Cardiac fibroblast (primary cell): Measurements from ENCODE around the gene AGBL4.

Experiments
- DNase-seq, 2 donors: peaks; one replicate each; pipeline versions ENCODE4 v3.0.0 to v3.0.0-alpha.2; 2010; ENCODE audit warnings: low read depth in 2 of 2
- H3K4me3 ChIP-seq, 2 donors: replicated peaks in 1 of 2; 1 replicate in 1 of 2; 2 replicates in 1 of 2; pipeline ENCODE4 v1.5.1; 2011; ENCODE audit warnings: low read depth in 2 of 2, low read length in 2 of 2, mild to moderate bottlenecking in 2 of 2, moderate library complexity in 1 of 2
- CTCF ChIP-seq: IDR thresholded peaks from one replicate; pipeline ENCODE4 v1.5.1; 2011; ENCODE audit warnings: low read depth, mild to moderate bottlenecking, low read length, inconsistent platforms

Gene AGBL4

GRCh38 chr1:48726139-48726538 lies 1297.6 kb downstream of the AGBL4 start:
- TF ChIP-seq CTCF: no peak
- DNase-seq: no peak
- H3K4me3 ChIP-seq: no peak overlapping the region

- no peak for DNase-seq
- H3K4me3 ChIP-seq: no peak overlapping the region
- no peak for TF ChIP-seq CTCF
These were observed 1298.3 kb downstream of the AGBL4 start for GRCh38 chr1:48725341-48726046.

- no peak overlapping the region for H3K4me3 ChIP-seq
- no peak for DNase-seq
- no peak for TF ChIP-seq CTCF
These were observed 1302.8 kb downstream of the AGBL4 start for GRCh38 chr1:48720929-48721328.

- no peak for DNase-seq
- H3K4me3 ChIP-seq: no peak overlapping the region
- no peak for TF ChIP-seq CTCF
These were observed 1305.0 kb downstream of the AGBL4 start for GRCh38 chr1:48718705-48719104.

GRCh38 chr1:48718116-48718630 lies 1305.6 kb downstream of the AGBL4 start:
- no peak for DNase-seq
- TF ChIP-seq CTCF: no peak
- no peak overlapping the region for H3K4me3 ChIP-seq

GRCh38 chr1:48717082-48717481 lies 1306.7 kb downstream of the AGBL4 start:
- H3K4me3 ChIP-seq: no peak overlapping the region
- DNase-seq: no peak
- TF ChIP-seq CTCF: no peak

- TF ChIP-seq CTCF: no peak
- no peak for DNase-seq
- H3K4me3 ChIP-seq: no peak overlapping the region
These were observed 1307.8 kb downstream of the AGBL4 start for GRCh38 chr1:48715921-48716320.
